Measurements from ENCODE around the gene EXOC4. TPM values are rescaled to one million over a fixed set of nuclear protein-coding genes. Genes with fewer than 3 reads are reported as not detected.

Gene EXOC4
- total and polyA plus RNA-seq, 2 of the 13 experiments (the other 11 are each of a cell fraction or from before 2014, with no cell fraction given) = 22.5 to 39.0 TPM

- no peak for TF ChIP-seq ZMAT3 (CRISPR knock-in tag; conservative IDR thresholded peaks at IDR 0.05)
- peak; percentile 34; the same call in 1 of the 2 replicates for TF ChIP-seq FOXP1 (IDR thresholded peaks at IDR 0.05)
- TF ChIP-seq FOXP1 (CRISPR knock-in tag; IDR thresholded peaks at IDR 0.05) = peak; percentile 61
- TF ChIP-seq RBAK (CRISPR knock-in tag; IDR thresholded peaks at IDR 0.05) = no peak
- TF ChIP-seq ZFP36L1 (CRISPR knock-in tag; IDR thresholded peaks at IDR 0.05) = no peak
- peak; percentile 67; the same call in 1 of the 2 replicates for TF ChIP-seq NR2F2 (IDR thresholded peaks at IDR 0.05; ENCODE audit: borderline replicate concordance, low read depth)
- peak; percentile 25; the same call in 1 of the 2 replicates for TF ChIP-seq ONECUT2 (CRISPR knock-in tag; IDR thresholded peaks at IDR 0.05)
- no peak for TF ChIP-seq RNF2 (conservative IDR thresholded peaks at IDR 0.05; ENCODE audit: low read depth)
- no peak for TF ChIP-seq MAZ (IDR thresholded peaks at IDR 0.05; ENCODE audit: borderline replicate concordance, low read depth, low read length)
- TF ChIP-seq MAZ (CRISPR knock-in tag; IDR thresholded peaks at IDR 0.05; ENCODE audit: low read depth) = no peak
- no peak for TF ChIP-seq ZMAT5 (CRISPR knock-in tag; IDR thresholded peaks at IDR 0.05; ENCODE audit: borderline replicate concordance, low read depth)
- TF ChIP-seq ZNF292 (CRISPR knock-in tag; IDR thresholded peaks at IDR 0.05; ENCODE audit: borderline replicate concordance, low read depth) = peak; percentile 61; the same call in 1 of the 2 replicates
- no peak for TF ChIP-seq ZNF639 (CRISPR knock-in tag; conservative IDR thresholded peaks at IDR 0.05)
- no peak for TF ChIP-seq CENPBD1 (CRISPR knock-in tag; IDR thresholded peaks at IDR 0.05; ENCODE audit: borderline replicate concordance, low read depth)
- TF ChIP-seq ZNF296 (CRISPR knock-in tag; conservative IDR thresholded peaks at IDR 0.05) = no peak
- TF ChIP-seq NPAS2 (CRISPR knock-in tag; IDR thresholded peaks at IDR 0.05; ENCODE audit: borderline replicate concordance) = no peak
- TF ChIP-seq ZNF280D (CRISPR knock-in tag; IDR thresholded peaks at IDR 0.05) = peak; percentile 33; the same call in 1 of the 2 replicates
- TF ChIP-seq FOSL2 (CRISPR knock-in tag; IDR thresholded peaks at IDR 0.05) = peak; percentile 70; the same call in 1 of the 2 replicates
- no peak for TF ChIP-seq ZNF207 (IDR thresholded peaks at IDR 0.05; ENCODE audit: borderline replicate concordance)
- TF ChIP-seq MXD3 (CRISPR knock-in tag; IDR thresholded peaks at IDR 0.05) = no peak
- no peak for TF ChIP-seq HCFC1 (IDR thresholded peaks at IDR 0.05; ENCODE audit: low read depth, low read length)
- no peak for TF ChIP-seq YEATS4 (CRISPR knock-in tag; IDR thresholded peaks at IDR 0.05; ENCODE audit: borderline replicate concordance)
Measured at GRCh38 chr7:133815611-133816210, 562.8 kb downstream of the EXOC4 start (continued).

Measured in HepG2 (cell line).